K562 (cell line): ENCODE measurements around the gene NASP. TPM values are rescaled to one million over a fixed set of nuclear protein-coding genes. Genes with fewer than 3 reads are reported as not detected.

Experiments used
- BHLHE40 ChIP-seq: IDR thresholded peaks from 2 replicates; pipeline ENCODE4 v1.6.1; 2011; ENCODE audit warnings: low read length, improper control_type of control experiment
- E2F1 ChIP-seq: sonication (generic); formaldehyde crosslinking; IDR thresholded peaks from 2 replicates; pipeline ENCODE4 v1.8.1; 2023; ENCODE audit warnings: mild to moderate bottlenecking, missing genetic modification reagents, moderate library complexity
- HDAC6 ChIP-seq: IDR thresholded peaks from 2 replicates; pipeline ENCODE4 v1.6.1; 2012; ENCODE audit warnings: low read depth, mild to moderate bottlenecking, control low read depth, inconsistent platforms, low read length, moderate library complexity
- HEY1 ChIP-seq: fragments of 250-450 bp; sonication (Bioruptor Pico); IDR thresholded peaks from 2 replicates; pipeline ENCODE4 v1.5.0; 2020; ENCODE audit warnings: mild to moderate bottlenecking, moderate library complexity, borderline replicate concordance
- HIVEP1 ChIP-seq: fragments of 250-450 bp; sonication (Bioruptor Pico); IDR thresholded peaks from 2 replicates; pipeline ENCODE4 v1.4.0; 2020; ENCODE audit warnings: mild to moderate bottlenecking
- MED1 ChIP-seq: sonication (generic); formaldehyde crosslinking; IDR thresholded peaks from 2 replicates; pipeline ENCODE4 v1.8.1; 2023; ENCODE audit warnings: missing genetic modification reagents, borderline replicate concordance
- NR3C1 ChIP-seq: sonication (generic); formaldehyde crosslinking; IDR thresholded peaks from 2 replicates; pipeline ENCODE4 v1.8.1; 2022; ENCODE audit warnings: missing genetic modification reagents
- PHB2 ChIP-seq: fragments of 450-650 bp; IDR thresholded peaks from 2 replicates; pipeline ENCODE4 v1.6.1; 2017; ENCODE audit warnings: low read depth
- PHTF2 ChIP-seq: fragments of 250-450 bp; sonication (Bioruptor Pico); IDR thresholded peaks from 2 replicates; pipeline ENCODE4 v1.5.0; 2021; ENCODE audit warnings: mild to moderate bottlenecking
- PKNOX1 ChIP-seq: fragments of 450-650 bp; IDR thresholded peaks from 2 replicates; pipeline ENCODE4 v1.6.1; 2016
- RREB1 ChIP-seq: fragments of 250-450 bp; sonication (Bioruptor Pico); IDR thresholded peaks from 2 replicates; pipeline ENCODE4 v1.4.0; 2020
- RUNX1 ChIP-seq: sonication (generic); IDR thresholded peaks from 2 replicates; pipeline ENCODE4 v1.6.1; 2016; ENCODE audit warnings: antibody characterized with exemption, low read depth
- SAFB ChIP-seq: fragments of 200-400 bp; formaldehyde crosslinking; IDR thresholded peaks from 2 replicates; pipeline ENCODE4 v1.6.1; 2017; ENCODE audit warnings: low read depth, low read length, borderline replicate concordance
- SREBF1 ChIP-seq: fragments of 150-350 bp; IDR thresholded peaks from 2 replicates; pipeline ENCODE4 v1.6.1; 2014; ENCODE audit warnings: antibody characterized with exemption, low read depth, low read length, borderline replicate concordance
- TCF7 ChIP-seq: sonication (generic); IDR thresholded peaks from 2 replicates; pipeline ENCODE4 v1.6.1; 2016; ENCODE audit warnings: antibody characterized with exemption, borderline replicate concordance
- ZBTB26 ChIP-seq: fragments of 450-650 bp; formaldehyde crosslinking; IDR thresholded peaks from 2 replicates; pipeline ENCODE4 v1.4.0; 2022; ENCODE audit warnings: missing genetic modification characterization
- ZNF175 ChIP-seq: fragments of 200-800 bp; sonication (Bioruptor generic); IDR thresholded peaks from 2 replicates; pipeline ENCODE4 v1.6.1; 2016; ENCODE audit warnings: low read depth, mild to moderate bottlenecking, missing genetic modification characterization, missing compliant biosample characterization
- ZNF699 ChIP-seq: fragments of 250-450 bp; sonication (Bioruptor Pico); IDR thresholded peaks from 2 replicates; pipeline ENCODE4 v1.8.0; 2021; ENCODE audit warnings: mild to moderate bottlenecking, moderate library complexity; ENCODE audit not compliant: insufficient replicate concordance
- polyA plus RNA-seq, 8 experiments: library from polyadenylated mRNA; depleted of rRNA in 4 of 8; stranded (reverse) in 5 of 8; unstranded in 3 of 8; fragments of >200 nt; fragmentation: Nextera tagmentation in 2 of 8; fragmentation: Illumina TruSeq in 1 of 8; extraction: Ambion mirVana in 2 of 8; extraction: Trizol in 1 of 8; gene quantifications; 2 replicates each; pipeline versions ENCODE4 v1.2.1 to v1.2.3, GENCODE V29; 2011 to 2014; ENCODE audit warnings: inconsistent platforms in 1 of 8, missing spikeins in 1 of 8
- total RNA-seq, 7 experiments: library from RNA; depleted of rRNA in 6 of 7; stranded (reverse); fragments of >200 nt in 6 of 7; fragmentation: Illumina TruSeq in 2 of 7; extraction: Trizol in 2 of 7; gene quantifications; 2 replicates each; pipeline versions ENCODE4 v1.2.1 to v1.2.3, GENCODE V29; 2011 to 2021; ENCODE audit warnings: low replicate concordance in 1 of 7

NASP gene
- total and polyA plus RNA-seq, 9 of the 15 experiments (the other 6 are each of a cell fraction or from before 2014, with no cell fraction given), result 199 to 578 (median 419) TPM

- TF ChIP-seq RREB1 (CRISPR knock-in tag), result no peak
- TF ChIP-seq RUNX1, result no peak
- TF ChIP-seq ZNF175 (CRISPR knock-in tag), result peak; percentile 78
- TF ChIP-seq HIVEP1 (CRISPR knock-in tag), result no peak
- TF ChIP-seq HDAC6, result no peak
- TF ChIP-seq HEY1 (CRISPR knock-in tag), result no peak
- TF ChIP-seq SREBF1, result 0 out of 2 replicates have a peak, but pooled peaks have one; percentile 27
- no peak for TF ChIP-seq ZNF699
- no peak; the same call in 1 of the 2 replicates for TF ChIP-seq TCF7
- no peak for TF ChIP-seq ZBTB26 (CRISPR knock-in tag)
- no peak for TF ChIP-seq PKNOX1
- TF ChIP-seq NR3C1 (CRISPR knock-in tag), result no peak; the same call in 1 of the 2 replicates
- no peak for TF ChIP-seq PHB2
- TF ChIP-seq SAFB, result peak; percentile 33; the same call in 1 of the 2 replicates
- TF ChIP-seq PHTF2 (CRISPR knock-in tag), result no peak
- TF ChIP-seq E2F1, result peak; percentile 74
- TF ChIP-seq MED1 (CRISPR knock-in tag), result no peak
- peak; percentile 73 for TF ChIP-seq BHLHE40
These were observed 33.2 kb upstream of the NASP start, which contains the start of gene AKR1A1 (continued) for GRCh38 chr1:45550401-45551351.
